Panc1 (cell line): ENCODE data around the gene CHSY1. TPM values are rescaled to one million over a fixed set of nuclear protein-coding genes. Genes with fewer than 3 reads are reported as not detected.

Source experiments
- ATAC-seq: fragments of 200-7000 bp; cut with Tn5 transposase; 2 replicates; pipeline ENCODE4 v1.9.1; 2020; ENCODE audit warnings: mild to moderate bottlenecking, moderate library complexity
- BruUV-seq: library from RNA; stranded (reverse); fragments of 400-500 nt; replicated peaks from 2 replicates; lab custom pipeline; 2021; lab: Mats Ljungman, UMichigan
- CTCF ChIA-PET: fragments of 300-600 bp; sonication (Branson Sonifier 250); formaldehyde crosslinking; loops from one replicate; lab custom pipeline; 2022; ENCODE audit warnings: antibody characterized with exemption; lab: Charles Lee
- POLR2A ChIA-PET: fragments of 300-600 bp; sonication (Branson Sonifier 250); formaldehyde crosslinking; loops from one replicate; lab custom pipeline; 2022; ENCODE audit warnings: antibody characterized with exemption; lab: Charles Lee
- DNase-seq: peaks from one replicate; pipeline ENCODE4 v3.0.0-alpha.2; 2010; ENCODE audit warnings: low read depth, low spot score
- H3K27ac ChIP-seq: 2 replicates; pipeline ENCODE4 v1.5.1; 2011; ENCODE audit warnings: mild to moderate bottlenecking, low read length, inconsistent platforms
- H3K27me3 ChIP-seq: fragments of 200-500 bp; sonication (Bioruptor generic); 2 replicates; pipeline ENCODE4 v1.6.0; 2014; ENCODE audit warnings: low read length, inconsistent platforms; ENCODE audit not compliant: control insufficient read depth, insufficient read depth
- H3K36me3 ChIP-seq: fragments of 200-500 bp; sonication (Bioruptor generic); 2 replicates; pipeline ENCODE4 v1.5.1; 2014; ENCODE audit warnings: inconsistent platforms, mild to moderate bottlenecking, low read length, moderate library complexity; ENCODE audit not compliant: control insufficient read depth, insufficient read depth
- H3K4me1 ChIP-seq: 2 replicates; pipeline ENCODE4 v1.5.1; 2011; ENCODE audit warnings: inconsistent platforms, mild to moderate bottlenecking, low read length, moderate library complexity; ENCODE audit not compliant: control insufficient read depth, insufficient read depth
- H3K4me3 ChIP-seq, 2 experiments: 2 replicates each; pipeline ENCODE4 v1.5.1; 2011 to 2012; ENCODE audit warnings: low read depth in 2 of 2, low read length in 2 of 2, mild to moderate bottlenecking in 2 of 2, inconsistent platforms in 1 of 2, moderate library complexity in 1 of 2
- H3K9me3 ChIP-seq: fragments of 200-500 bp; sonication (Bioruptor generic); 2 replicates; pipeline ENCODE4 v1.5.1; 2014; ENCODE audit warnings: low read depth, mild to moderate bottlenecking, inconsistent platforms, low read length, moderate library complexity; ENCODE audit not compliant: control insufficient read depth, insufficient read depth
- POLR2AphosphoS5 ChIP-seq: IDR thresholded peaks from 2 replicates; pipeline ENCODE4 v1.6.1; 2012; ENCODE audit warnings: mild to moderate bottlenecking, low read depth, low read length, moderate library complexity
- SIN3A ChIP-seq: IDR thresholded peaks from 2 replicates; pipeline ENCODE4 v1.6.1; 2012; ENCODE audit warnings: low read depth, mild to moderate bottlenecking, low read length, moderate library complexity, borderline replicate concordance; ENCODE audit not compliant: insufficient read depth
- TCF7L2 ChIP-seq: IDR thresholded peaks from 2 replicates; pipeline ENCODE4 v1.6.1; 2011; ENCODE audit warnings: mild to moderate bottlenecking, low read depth, low read length, inconsistent platforms
- in situ Hi-C: cut with HindIII; loops from 2 replicates; pipeline ENCODE4 v1.10.0; 2016; ENCODE audit warnings: low sequenced_read_pairs, low pct_unique_long_range_greater_than_20kb
- intact Hi-C: fragments of 100-400 bp; cut with micrococcal nuclease; formaldehyde crosslinking; loops from one replicate; pipeline ENCODE4 v1.10.0; 2022; ENCODE audit not compliant: unreplicated experiment
- total RNA-seq: library from RNA; stranded (reverse); gene quantifications from one replicate; pipeline ENCODE4 v1.2.1, GENCODE V29; 2021; ENCODE audit not compliant: unreplicated experiment
- TF ChIP-seq, protein P1 (sequence below), 2 experiments: IDR thresholded peaks; 2 replicates each; pipeline ENCODE4 v1.6.1; 2011 to 2012; ENCODE audit warnings: low read depth in 2 of 2, control low read depth in 1 of 2, low read length in 1 of 2, mild to moderate bottlenecking in 1 of 2, moderate library complexity in 1 of 2; ENCODE audit not compliant: insufficient read depth in 1 of 2
- TF ChIP-seq, protein P2 (sequence below): fragments of 450-650 bp; IDR thresholded peaks from 2 replicates; pipeline ENCODE4 v1.5.1; 2017; ENCODE audit warnings: mild to moderate bottlenecking

The CHSY1 gene
- total RNA-seq, 1 experiment from 2014 or later: 50.8 TPM

DNA sequence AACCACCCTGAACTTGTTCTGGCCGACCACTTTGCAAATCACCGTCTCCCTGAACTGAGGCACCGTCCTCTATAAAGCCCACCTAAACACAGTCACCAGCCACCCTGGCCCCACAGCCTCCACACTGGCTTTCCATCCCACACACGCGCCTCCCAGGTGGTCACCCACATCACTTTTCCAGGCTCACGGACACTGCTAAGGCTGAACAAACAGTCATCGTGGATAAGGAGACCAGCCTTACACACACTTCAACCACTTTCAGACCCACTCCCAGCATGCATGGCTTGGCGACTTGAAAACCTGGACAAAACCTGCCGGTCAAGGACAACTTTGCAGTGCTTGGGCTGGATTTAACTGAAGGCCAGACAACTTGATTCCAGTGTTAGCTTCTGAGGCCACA lies 8.4 kb downstream of the CHSY1 start:
- ATAC-seq (no peak), DNase-seq (no peak)
- H3K27ac ChIP-seq: no peak overlapping the region
- no peaks in the 10 kb centered on the region for H3K9me3 ChIP-seq
- CTCF ChIA-PET: no interaction called here
- no peak overlapping the region for H3K4me3 ChIP-seq
- no TSS peak for BruUV-seq
- no peaks in the 10 kb centered on the region for H3K27me3 ChIP-seq
- POLR2A ChIA-PET: no interaction called here
- intact Hi-C loops (loop anchor here (5.0 kb wide), 1 partner anchor 36 kb away; no protein-coding TSS in a partner anchor), in situ Hi-C loops (loop anchor here (5.0 kb wide), 1 partner anchor 51 kb away; no protein-coding TSS in a partner anchor)
- H3K4me1 ChIP-seq: peaks cover 69% of the 10 kb centered on the region
- TF ChIP-seq, protein P1, sequence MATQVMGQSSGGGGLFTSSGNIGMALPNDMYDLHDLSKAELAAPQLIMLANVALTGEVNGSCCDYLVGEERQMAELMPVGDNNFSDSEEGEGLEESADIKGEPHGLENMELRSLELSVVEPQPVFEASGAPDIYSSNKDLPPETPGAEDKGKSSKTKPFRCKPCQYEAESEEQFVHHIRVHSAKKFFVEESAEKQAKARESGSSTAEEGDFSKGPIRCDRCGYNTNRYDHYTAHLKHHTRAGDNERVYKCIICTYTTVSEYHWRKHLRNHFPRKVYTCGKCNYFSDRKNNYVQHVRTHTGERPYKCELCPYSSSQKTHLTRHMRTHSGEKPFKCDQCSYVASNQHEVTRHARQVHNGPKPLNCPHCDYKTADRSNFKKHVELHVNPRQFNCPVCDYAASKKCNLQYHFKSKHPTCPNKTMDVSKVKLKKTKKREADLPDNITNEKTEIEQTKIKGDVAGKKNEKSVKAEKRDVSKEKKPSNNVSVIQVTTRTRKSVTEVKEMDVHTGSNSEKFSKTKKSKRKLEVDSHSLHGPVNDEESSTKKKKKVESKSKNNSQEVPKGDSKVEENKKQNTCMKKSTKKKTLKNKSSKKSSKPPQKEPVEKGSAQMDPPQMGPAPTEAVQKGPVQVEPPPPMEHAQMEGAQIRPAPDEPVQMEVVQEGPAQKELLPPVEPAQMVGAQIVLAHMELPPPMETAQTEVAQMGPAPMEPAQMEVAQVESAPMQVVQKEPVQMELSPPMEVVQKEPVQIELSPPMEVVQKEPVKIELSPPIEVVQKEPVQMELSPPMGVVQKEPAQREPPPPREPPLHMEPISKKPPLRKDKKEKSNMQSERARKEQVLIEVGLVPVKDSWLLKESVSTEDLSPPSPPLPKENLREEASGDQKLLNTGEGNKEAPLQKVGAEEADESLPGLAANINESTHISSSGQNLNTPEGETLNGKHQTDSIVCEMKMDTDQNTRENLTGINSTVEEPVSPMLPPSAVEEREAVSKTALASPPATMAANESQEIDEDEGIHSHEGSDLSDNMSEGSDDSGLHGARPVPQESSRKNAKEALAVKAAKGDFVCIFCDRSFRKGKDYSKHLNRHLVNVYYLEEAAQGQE (IDR thresholded peaks at IDR 0.05; ENCODE audit: insufficient read depth in 1 of 2, low read depth in 2 of 2, low read length in 1 of 2): no peak
- TF ChIP-seq SIN3A (no peak), TCF7L2 (no peak), POLR2AphosphoS5 (no peak)
- TF ChIP-seq, protein P2, sequence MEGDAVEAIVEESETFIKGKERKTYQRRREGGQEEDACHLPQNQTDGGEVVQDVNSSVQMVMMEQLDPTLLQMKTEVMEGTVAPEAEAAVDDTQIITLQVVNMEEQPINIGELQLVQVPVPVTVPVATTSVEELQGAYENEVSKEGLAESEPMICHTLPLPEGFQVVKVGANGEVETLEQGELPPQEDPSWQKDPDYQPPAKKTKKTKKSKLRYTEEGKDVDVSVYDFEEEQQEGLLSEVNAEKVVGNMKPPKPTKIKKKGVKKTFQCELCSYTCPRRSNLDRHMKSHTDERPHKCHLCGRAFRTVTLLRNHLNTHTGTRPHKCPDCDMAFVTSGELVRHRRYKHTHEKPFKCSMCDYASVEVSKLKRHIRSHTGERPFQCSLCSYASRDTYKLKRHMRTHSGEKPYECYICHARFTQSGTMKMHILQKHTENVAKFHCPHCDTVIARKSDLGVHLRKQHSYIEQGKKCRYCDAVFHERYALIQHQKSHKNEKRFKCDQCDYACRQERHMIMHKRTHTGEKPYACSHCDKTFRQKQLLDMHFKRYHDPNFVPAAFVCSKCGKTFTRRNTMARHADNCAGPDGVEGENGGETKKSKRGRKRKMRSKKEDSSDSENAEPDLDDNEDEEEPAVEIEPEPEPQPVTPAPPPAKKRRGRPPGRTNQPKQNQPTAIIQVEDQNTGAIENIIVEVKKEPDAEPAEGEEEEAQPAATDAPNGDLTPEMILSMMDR: no peak
- H3K36me3 ChIP-seq: peaks cover 4% of the 10 kb centered on the region; the same call in 1 of the 2 replicates

DNA sequence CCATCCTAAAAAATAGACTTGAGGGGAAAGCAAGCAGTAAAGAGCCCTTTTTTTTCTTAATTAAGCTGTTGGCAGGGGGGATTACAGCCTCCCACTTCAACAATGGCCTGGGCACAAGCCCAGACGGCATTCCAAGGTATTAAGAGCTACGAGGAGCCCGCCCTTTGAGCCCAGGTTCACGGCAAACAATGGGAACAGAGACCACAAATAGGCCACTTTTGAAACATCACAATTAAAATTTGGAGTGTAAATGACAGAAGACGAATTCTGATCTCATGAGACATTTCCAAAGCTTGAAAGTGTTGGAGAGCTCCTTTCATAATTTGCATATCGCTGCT lies 8.9 kb downstream of the CHSY1 start:
- ChIA-PET CTCF (no interaction called here), POLR2A (no interaction called here)
- BruUV-seq: no TSS peak
- in situ Hi-C loops: loop anchor here (5.0 kb wide), 1 partner anchor 51 kb away; no protein-coding TSS in a partner anchor
- H3K9me3 ChIP-seq: no peaks in the 10 kb centered on the region
- TF ChIP-seq POLR2AphosphoS5: no peak
- TF ChIP-seq, protein P1 (IDR thresholded peaks at IDR 0.05; ENCODE audit: insufficient read depth in 1 of 2, low read depth in 2 of 2, low read length in 1 of 2): no peak
- intact Hi-C loops: loop anchor here (5.0 kb wide), 1 partner anchor 36 kb away; no protein-coding TSS in a partner anchor
- H3K27ac ChIP-seq: peak overlapping the region; percentile 35; the same call in 1 of the 2 replicates
- H3K27me3 ChIP-seq: no peaks in the 10 kb centered on the region
- no peak for ATAC-seq
- DNase-seq: no peak
- peaks cover 65% of the 10 kb centered on the region for H3K4me1 ChIP-seq
- peaks cover 2% of the 10 kb centered on the region; the same call in 1 of the 2 replicates for H3K36me3 ChIP-seq
- H3K4me3 ChIP-seq: no peak overlapping the region
